Glomerular visceral epithelial cell (primary cell): ENCODE measurements around the gene GPC6.
A peak's percentile ranks its signal among the peaks of the same experiment; 100 is the strongest.

Experiments used
- DNase-seq: peaks from one replicate; pipeline ENCODE4 v3.0.0-alpha.2; 2016; ENCODE audit errors: extremely low spot score

The GPC6 gene

GRCh38 chr13:94204163-94204562, 977.6 kb downstream of the GPC6 start:
- DNase-seq = no peak

- DNase-seq = no peak
Measured at GRCh38 chr13:94204946-94205345, 978.3 kb downstream of the GPC6 start.

DNA sequence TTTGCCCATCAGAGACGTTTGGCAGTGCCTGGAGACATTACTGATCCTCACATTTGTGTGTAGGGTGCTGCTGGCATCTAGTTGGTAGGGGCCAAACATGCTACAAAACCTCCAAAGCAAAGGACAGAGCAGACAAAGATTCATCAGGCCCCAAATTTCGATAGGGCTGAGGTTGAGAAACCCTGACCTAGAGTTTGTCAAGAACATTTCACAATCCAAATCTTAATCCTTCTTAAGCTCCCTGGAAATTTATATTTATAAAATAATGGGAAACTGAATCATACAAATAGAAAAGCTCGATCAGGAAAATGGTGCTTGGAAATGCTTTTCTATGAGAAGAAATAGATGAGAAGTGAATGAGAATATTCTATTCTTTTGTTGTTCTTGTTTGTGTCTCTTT, 979.3 kb downstream of the GPC6 start:
- no peak for DNase-seq

- DNase-seq = no peak
Measured at GRCh38 chr13:94209117-94209516, 982.5 kb downstream of the GPC6 start.

DNA sequence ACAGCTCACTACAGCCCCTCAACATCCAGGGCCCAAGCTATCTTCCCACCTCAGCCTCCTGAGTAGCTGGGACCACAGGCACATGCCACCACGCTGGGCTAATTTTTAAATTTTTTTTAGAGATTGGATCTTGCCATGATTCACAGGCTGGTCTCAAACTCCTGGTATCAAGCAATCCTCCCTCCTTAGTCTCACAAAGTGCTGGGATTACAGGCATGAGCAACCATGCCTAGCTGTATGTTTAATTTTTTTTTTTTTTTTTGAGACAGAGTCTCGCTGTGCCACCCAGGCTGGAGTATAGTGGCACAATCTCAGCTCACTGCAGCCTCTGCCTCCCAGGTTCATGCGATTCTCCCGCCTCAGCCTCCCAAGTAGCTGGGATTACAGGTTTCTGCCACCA, 983.3 kb downstream of the GPC6 start:
- DNase-seq = peak; percentile 23

DNA sequence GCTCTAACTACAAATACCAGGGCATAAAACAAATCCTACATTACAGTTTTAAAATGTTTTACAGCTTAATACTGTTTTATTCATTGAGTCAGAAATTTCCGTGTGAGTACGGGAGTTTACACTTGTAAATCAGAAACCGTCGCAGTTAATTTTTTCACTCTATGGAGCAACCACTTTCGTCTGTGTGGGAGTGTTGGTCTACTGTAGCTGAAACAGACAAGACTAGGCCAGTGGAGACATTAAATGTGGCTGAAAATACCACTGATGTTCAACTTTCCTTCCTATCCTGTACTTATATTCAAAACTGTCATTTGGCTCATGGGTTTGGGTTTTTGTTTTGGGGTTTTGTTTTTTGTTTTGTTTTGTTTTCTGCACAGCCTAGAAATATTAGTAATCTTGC, 984.2 kb downstream of the GPC6 start:
- DNase-seq = no peak

GRCh38 chr13:94212196-94212595, 985.6 kb downstream of the GPC6 start:
- no peak for DNase-seq

GRCh38 chr13:94214121-94214520, 987.5 kb downstream of the GPC6 start:
- DNase-seq = no peak

- no peak for DNase-seq
Measured at GRCh38 chr13:94214975-94215374, 988.4 kb downstream of the GPC6 start.

DNA sequence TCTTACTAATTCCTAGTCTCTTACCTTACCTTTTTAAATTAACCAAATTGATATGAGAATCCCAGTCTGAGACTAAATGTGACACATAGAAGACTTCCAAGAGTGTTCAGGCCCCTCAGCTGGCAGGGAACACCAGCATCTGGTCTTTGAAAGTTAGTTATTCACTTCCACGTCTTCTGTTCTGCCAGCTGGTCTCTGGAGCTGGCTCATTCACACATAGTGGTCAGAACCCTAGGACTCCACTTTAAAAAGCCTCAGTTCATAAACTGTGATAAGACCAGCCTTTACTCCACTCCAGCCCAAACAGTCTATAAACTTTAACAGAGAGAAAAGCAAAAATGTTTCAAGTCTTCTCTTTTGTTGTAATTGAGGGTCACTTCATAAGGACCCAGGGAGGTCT, 989.9 kb downstream of the GPC6 start:
- no peak for DNase-seq

GRCh38 chr13:94217370-94217769, 990.8 kb downstream of the GPC6 start:
- DNase-seq = peak; percentile 17

DNA sequence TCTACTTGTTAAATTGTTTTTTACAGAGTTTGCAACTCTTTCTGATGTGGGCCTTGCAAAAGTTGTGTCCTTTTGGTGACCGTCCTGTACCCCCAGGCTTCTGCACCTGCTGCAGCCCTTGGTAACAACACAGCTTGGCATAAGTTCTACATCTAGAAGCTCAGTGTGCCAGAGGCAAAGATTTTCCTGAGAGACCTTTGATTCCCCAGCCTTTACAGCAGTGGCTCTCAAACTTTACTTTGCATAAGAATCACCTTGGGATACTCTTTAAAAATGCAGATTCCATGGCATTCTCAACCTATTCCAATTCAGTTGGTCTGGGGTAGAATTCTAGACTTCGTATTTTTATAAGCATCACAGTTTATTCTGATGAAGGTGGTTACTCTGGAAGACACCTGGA, 991.9 kb downstream of the GPC6 start:
- DNase-seq = no peak

DNA sequence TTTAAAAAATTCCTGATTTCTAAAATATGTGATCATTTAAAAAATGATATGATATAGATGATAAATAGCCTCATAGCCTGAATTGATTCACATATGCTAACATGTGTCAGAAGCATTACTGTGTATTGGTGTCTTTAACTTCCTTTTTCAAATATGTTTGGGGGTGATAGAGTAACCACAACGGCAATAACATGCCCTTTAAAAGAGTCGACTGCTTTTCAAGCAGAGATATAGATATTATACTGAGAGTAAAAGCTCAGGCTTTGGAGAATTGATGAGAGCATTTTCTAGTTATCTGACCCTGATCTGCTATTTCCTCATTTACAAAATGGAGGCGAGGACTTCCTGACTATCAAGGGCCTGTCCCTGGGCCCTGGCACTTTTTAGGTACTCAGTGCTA, 992.3 kb downstream of the GPC6 start:
- DNase-seq = no peak

DNA sequence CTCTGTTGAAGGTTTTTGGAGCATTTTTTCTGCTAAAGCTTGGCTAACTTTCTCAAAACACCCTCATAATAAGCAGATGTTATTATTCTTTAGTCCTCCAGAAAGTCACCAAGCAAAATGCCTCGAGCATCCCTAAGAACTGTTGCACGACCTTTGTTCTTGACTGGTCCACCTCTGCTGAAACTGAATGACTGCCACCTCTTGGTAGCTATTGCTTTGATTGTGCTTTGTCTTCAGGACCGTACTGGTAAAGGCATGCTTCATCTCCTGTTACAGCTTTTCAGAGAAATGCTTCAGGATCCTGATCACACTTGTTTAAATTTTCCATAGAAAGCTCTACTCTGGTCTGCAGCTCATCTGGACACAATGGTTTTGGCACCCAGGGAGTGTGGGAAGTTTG, 998.1 kb downstream of the GPC6 start:
- no peak for DNase-seq

- DNase-seq = no peak
Measured at GRCh38 chr13:94227255-94227879, 1000.8 kb downstream of the GPC6 start.

DNA sequence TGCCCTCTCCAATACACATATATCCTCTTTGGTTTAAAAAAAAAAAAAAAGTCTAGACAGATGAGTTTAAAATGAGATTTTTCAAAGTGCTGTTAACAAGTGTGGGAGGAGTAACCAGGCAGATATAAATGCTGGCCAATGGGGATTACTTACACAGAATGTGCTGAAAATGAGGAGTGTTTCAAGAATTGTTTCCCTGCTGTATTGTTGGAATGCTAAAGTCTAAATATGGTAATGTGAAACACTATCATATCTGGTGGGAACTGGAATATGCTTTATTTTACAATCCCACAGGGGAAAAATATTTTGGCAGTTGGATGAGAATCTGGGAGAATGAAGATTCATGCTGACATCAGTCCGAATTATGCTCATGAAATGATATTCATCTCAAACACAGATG, 1002.2 kb downstream of the GPC6 start:
- no peak for DNase-seq

- no peak for DNase-seq
Measured at GRCh38 chr13:94232161-94232950, 1005.7 kb downstream of the GPC6 start.

- no peak for DNase-seq
Measured at GRCh38 chr13:94232956-94233355, 1006.3 kb downstream of the GPC6 start.

GRCh38 chr13:94233401-94233800, 1006.8 kb downstream of the GPC6 start:
- peak; percentile 79 for DNase-seq

DNA sequence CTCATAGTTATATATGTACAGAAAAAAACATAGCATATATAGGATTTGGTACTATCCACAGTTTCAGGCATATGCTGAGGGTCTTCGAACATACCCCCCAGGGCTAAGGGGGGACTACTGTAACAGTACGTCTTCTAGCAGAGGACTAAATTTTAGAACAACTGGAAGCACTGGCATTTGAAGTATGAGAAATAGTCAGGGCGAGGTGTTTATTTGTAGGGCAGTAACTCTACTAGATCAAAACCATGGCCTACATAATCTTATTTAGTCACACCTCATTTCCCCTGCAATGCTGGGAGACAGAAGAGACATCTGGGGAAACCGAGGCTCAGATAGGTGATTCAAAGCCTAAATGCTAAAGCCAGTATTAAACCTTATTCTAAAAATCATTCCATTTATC, 1007.2 kb downstream of the GPC6 start:
- DNase-seq = no peak

DNA sequence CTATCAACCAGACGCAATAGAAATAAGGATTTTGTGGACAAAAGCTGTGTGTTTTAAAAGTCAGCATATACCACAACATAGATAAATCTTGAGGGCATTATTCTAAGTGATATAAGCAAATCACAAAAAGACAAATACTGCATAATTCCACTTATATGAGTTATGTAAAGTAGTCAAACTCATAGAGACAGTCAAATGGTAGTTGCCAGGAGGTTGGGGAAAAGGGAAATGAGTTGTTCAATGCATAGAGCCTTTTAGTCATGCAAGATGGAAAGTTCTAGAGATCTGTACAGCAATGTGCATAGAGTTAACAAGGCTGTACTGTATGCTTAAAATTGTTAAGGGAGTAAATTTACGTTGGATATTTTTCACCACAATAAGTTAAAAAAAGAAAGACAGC, 1008.1 kb downstream of the GPC6 start:
- no peak for DNase-seq

GRCh38 chr13:94236132-94236531, 1009.5 kb downstream of the GPC6 start:
- no peak for DNase-seq

DNA sequence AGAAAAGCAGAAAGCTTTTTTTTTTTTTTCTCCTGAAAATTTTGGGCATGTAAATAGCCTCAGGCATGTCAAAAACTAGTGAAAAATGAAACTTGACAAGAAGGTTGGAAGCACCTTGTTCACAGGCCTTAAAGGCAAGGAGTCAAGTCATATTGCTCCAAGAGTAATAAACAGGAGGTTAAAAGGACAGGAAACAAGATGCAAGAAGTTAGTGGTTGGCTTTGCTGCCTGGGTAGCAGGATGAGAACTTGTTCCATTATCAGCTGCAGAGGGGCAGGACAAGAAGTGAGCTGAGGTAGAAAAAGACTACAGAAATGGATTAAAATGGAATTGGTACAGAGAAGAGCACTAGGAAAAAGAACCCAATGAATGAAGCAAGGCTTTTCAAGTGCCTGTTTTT, 1010.3 kb downstream of the GPC6 start:
- DNase-seq = no peak

GRCh38 chr13:94239135-94239534, 1012.5 kb downstream of the GPC6 start:
- peak; percentile 47 for DNase-seq
